Ovary (tissue), 3 donors: ENCODE measurements around the gene SUCLA2.

Source experiments
- CTCF ChIP-seq, 3 donors: fragments of 450-650 bp in 2 of 3; fragments of 200-600 bp in 1 of 3; IDR thresholded peaks; one replicate each; pipeline versions ENCODE4 v1.5.1 to v1.8.0; 2016 to 2022; ENCODE audit warnings: antibody characterized with exemption in 3 of 3, mild to moderate bottlenecking in 1 of 3
- POLR2A ChIP-seq: fragments of 450-650 bp; IDR thresholded peaks from one replicate; pipeline ENCODE4 v1.6.1; 2017; ENCODE audit warnings: antibody characterized with exemption, mild to moderate bottlenecking, moderate library complexity
- donor health status: DM: no; HTN: no; CAD: no.

GRCh38 chr13:48029859-48030258 is 28.8 kb upstream of the SUCLA2 start:
- TF ChIP-seq POLR2A (no peak), CTCF (IDR thresholded peaks at IDR 0.05) (no peak)
